HT1080 (cell line): ENCODE results near the gene BCDIN3D. TPM values are rescaled to one million over a fixed set of nuclear protein-coding genes. Genes with fewer than 3 reads are reported as not detected.

Experiments used
- DNase-seq: peaks from one replicate; pipeline ENCODE4 v3.0.0-alpha.2; 2015; ENCODE audit warnings: low read depth
- total RNA-seq: library from RNA; depleted of rRNA; stranded (reverse); fragments of >200 nt; shearing (Covaris generic); gene quantifications from 2 replicates; pipeline ENCODE4 v1.2.3, GENCODE V29; 2014; rRNA removed

Gene BCDIN3D
- total RNA-seq, 1 experiment from 2014 or later, result 3.3 TPM

DNA sequence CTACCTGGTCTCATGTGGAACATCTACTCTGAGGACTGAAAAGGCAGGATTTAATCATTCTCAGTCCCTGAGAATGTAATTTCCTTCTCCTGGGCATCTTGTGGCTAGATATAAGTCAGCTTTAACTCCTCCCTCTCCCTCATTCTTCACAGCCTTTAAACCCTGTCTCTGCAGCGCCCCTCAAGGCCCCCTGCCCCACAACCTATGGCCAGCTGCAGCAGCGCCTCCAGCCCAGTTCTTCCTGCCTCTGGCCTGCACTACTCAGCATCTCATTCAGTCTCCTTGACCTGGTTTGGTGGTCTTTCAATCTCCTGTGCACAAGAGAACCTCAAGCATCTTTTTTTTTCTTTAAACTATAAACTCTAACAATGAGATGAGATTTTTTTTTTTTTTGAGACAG lies 44.0 kb downstream of the BCDIN3D start:
- DNase-seq, result no peak

DNA sequence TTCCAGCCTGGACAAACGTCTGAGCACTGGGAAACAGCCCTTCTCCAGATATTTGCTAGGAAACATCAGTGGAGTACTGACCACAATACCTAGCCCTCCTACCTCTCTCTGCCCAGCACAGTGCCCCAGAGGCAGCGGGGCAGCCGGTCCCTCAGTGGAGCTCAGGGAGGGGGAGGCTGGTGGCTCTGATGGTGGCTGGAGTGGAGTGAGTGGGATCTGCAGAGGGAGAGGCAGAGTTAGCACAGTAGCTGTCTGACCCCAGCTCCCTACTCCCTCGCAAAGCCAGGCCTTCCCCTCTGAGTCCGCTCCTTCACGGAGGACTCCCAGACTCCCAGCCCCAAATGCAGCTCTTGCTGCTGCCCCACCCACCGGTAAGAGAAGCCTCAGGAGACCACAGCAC lies 44.7 kb downstream of the BCDIN3D start:
- DNase-seq, result no peak

DNA sequence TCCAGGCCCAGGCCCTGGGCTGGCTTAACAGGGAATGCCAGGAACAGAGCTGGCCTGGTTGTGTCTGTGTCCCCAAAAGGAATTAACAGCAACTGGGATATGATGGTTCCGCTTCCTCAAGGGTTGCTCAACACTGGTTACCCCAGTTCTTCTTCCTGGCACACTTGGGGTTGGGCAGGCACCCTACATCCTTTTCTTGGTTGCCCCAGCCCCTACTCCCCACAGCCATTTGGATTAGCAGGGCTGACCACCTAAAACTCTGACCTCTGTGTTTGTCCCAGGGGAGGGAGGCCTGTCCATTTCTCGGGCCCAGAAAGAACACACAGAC lies 45.5 kb downstream of the BCDIN3D start:
- no peak for DNase-seq

DNA sequence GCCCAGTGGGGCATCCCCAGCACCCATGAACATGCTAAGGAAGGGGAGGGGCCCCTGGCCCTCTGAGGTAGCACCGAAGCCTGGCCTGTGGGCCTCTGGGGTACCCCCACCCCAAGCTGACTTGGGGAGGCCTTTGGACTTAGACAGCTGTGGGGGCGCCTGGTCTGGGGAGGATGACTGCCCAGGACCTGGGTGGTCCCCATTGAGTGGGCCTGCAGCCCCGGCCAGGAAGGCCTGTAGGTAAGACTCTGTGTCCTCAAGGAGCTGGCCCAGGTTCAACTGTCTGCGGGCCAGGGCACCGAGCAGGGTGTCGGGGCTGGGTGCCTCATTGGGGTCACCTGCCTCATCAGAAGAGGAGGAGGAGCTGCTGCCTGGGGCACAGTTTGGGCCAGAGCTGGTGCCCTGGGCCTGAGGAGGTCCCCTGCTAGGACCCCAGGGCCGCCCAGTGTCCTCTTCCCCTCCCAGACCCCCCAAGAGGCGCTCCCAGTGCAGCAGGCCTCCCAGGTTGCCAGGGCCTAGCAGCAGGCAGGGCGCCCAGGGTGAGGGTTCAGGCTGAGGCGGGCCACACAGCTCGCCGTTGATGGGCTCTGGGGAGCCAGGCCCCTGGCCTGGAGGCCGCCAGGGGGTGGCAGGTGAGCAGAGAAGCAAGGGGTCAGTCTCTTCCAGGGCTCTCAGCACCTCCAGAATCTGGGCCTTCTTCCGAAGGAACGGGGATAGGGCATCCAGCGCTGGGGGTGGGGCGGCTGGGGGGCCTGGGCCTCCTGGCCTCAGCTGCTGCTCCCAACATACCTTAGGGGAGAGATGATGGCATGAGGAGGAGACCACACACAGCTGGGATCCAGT lies 46.1 kb downstream of the BCDIN3D start:
- no peak for DNase-seq

DNA sequence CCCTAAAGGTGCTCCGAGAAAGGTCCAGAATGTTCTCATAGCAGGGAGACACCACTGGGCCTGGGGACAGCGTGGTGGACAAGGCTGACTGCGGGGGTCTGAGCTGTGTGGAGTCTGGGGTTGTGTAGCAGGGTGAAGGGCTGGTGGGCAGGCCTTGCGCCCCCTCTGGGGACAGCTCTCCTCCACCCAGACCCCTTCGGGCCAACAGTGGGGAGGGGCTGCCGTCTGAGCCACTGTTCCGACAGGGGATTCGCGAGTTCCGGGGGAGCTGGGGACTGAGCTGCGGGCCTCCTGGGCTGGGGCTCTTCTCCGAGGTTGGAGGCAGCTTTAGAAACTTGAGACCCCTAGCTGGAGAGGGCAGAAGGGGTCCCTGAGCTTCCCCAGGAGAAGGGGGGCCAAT lies 46.8 kb downstream of the BCDIN3D start:
- DNase-seq, result no peak

DNA sequence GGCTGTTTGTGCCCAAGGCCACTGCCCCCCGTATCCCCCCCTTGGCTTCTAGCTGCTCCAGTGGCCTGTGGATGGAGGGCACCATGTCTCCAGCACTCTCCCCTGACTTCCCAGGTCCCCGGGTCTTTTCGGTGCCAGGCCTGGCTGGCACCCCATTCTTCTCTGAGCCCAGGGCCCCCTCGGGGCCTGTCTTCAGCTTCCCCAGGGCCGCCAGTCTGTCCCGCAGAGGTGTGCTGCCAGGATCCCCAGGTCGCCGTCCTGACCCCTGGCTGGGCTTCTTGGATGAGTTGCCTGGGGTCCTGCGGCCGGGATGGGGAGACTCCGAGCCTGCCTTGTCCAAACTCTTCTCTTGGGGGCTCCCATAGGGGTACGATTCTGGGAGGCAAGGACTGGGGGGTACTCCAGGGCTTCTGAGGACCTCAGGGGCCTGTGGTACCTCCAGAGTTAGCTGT lies 47.2 kb downstream of the BCDIN3D start:
- DNase-seq, result no peak

DNA sequence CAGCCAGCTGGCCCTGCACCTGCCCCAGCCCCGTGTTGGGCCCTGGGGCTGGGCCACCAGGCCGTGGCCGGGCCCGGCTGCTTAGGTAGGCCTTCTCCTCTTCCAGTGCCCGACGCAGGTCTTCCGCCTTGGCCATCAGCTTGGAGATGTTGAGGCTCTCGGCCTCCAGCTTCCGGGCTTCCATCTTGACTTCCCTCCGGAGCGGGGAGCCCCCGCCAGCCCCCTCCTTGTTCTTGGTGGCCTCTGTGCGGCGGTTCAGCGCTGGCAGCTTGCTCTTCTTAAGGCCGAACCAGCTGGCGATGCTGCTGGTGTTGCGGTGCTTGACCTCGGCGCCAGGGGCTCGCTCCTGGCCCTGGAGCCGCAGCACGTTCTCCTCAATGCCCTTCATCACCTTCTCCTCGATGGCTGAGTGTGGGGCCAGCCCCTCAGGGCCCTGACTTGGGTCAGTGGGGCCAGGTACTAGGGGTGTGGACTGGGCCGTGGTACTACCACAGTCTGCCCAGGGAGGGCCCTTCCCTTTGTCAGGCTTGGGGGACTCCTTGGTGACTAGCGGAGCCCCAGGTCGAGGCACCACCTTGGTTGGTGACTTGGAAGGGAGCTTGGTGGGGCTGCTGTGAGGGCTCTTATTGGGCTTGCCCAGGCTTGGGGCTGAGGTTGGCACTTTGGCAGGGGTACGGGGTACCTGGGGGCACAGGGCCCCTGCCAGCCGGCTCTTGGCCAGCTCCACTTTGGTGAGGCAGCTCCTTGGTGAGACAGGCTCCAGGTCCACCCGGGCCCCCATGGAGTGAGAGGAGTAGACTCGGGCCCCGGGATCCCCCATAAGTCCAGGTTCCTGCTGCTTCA lies 47.9 kb downstream of the BCDIN3D start:
- DNase-seq, result no peak

DNA sequence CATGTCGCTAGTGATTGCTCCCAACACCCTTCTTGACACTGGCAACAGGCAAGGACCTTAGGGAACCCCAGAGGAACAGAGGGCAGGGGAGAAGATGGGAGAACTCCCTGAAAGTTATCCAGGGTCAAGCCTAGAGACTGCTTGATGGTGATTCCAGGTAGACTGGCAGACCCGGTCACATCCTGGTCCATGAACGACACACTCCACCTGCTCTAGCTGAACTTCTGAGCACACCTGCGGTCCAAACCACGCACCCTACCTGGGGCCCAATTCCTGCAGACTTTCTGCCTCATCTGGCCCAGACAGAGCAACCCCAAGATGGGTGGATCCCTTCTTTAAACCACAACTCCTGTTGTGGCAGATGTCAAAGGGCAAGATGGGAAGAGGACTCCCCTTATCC lies 48.9 kb downstream of the BCDIN3D start:
- DNase-seq, result no peak

DNA sequence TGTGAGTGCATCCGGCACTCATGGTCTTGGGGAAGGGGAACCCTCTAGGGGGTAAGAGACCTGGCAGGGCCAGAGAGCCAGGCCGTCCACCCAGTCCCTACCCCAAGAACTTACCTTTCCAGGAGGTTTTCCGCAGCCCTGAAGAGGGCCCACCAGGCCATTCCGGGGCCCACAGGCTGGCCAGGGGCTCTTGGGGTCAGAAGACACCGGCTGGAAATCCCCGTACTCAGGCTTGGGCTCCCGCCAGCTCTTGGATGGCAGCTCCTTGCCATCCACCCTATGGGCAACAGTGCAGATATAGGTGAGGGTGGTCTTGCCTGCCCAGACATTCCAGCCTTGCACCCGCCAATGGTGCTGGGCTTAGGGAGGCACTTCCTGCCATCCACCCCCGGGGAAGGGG lies 49.3 kb downstream of the BCDIN3D start:
- DNase-seq, result no peak

DNA sequence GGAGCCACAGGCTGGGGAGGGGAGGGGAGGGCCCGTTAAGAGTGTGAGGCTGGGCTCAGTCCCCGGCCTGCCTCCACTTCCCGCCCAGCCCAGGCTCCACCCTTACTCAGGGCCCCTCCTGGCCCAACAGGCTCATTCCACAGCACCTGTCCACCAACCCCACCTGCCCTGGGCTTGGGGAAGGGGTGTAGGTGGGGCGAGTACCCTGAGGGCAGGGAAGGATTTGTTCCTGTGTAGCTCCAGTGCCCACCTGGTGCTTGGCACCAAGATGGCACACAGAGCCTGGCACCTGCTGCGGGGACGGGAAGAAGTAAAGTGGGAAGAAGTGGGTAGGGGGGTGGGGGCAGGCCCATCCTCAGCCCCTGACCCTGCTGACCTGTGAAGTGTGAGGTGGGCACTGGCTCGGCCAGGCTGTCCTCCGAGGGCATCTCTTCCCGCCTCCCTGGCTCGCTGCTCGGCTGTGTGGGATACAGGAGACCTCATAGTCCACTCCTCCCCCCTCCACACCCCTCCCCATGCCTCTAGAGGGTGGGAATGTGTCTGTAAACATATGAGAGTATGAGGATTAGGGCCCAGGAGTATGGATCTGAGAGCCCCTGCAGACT lies 49.8 kb downstream of the BCDIN3D start:
- no peak for DNase-seq

DNA sequence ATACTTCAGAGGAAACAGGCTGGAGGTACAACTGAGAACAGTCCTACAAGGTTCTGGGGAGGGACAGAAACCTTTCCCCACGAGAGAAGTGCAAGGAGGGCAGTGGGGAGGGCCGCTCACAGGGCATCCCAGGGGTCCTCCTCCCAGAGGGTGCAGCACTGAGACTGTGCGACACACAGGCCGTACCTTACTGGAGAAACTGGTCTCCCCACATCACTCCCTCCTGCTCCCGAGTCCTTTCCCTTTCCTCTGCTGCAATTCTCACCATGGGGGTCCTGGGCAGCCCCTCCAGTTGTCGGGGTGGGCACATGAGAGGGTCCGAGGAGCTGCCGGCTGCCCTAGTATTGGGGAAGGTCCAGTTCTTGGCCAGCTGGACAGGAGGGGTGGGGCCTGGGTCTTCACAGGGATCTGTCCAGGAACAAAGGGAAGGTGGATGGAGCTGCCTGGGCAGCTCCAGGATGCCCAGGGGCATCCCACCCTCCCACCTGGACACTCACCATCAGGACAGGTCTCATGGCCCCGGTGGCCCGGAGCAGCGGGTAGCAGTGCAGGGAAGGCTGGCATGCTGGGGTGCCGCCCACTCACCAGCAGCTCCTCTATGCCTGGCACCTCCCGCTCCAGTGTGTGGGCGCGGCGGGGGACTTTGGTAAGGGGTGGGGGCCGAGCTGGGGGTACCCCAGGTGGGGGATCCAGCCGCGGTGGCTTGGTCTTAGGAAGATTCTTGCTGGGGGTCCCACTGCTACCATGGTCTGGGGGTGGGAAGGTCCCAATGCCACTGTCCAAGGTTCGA lies 50.5 kb downstream of the BCDIN3D start:
- no peak for DNase-seq

DNA sequence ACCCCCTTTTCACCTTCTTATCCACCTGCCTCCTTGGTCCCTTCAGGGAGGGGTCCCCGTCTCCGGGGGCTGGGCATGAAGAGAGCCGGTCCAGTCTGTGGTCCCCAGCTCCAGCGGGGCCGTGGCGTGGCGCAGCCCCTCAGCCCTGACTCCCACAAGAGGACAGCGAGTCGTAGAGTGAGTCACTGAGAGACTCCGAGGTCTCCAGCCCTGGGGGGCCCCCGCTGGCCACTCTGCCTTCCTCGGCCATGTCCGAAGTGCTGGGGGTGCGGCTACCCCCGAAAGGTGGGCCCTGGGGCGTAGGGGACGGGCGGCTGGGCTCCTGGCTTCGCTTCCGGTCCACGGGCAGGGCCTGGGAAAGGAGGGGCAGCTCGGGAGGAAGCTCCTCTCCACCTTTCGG lies 51.2 kb downstream of the BCDIN3D start:
- DNase-seq, result no peak

DNA sequence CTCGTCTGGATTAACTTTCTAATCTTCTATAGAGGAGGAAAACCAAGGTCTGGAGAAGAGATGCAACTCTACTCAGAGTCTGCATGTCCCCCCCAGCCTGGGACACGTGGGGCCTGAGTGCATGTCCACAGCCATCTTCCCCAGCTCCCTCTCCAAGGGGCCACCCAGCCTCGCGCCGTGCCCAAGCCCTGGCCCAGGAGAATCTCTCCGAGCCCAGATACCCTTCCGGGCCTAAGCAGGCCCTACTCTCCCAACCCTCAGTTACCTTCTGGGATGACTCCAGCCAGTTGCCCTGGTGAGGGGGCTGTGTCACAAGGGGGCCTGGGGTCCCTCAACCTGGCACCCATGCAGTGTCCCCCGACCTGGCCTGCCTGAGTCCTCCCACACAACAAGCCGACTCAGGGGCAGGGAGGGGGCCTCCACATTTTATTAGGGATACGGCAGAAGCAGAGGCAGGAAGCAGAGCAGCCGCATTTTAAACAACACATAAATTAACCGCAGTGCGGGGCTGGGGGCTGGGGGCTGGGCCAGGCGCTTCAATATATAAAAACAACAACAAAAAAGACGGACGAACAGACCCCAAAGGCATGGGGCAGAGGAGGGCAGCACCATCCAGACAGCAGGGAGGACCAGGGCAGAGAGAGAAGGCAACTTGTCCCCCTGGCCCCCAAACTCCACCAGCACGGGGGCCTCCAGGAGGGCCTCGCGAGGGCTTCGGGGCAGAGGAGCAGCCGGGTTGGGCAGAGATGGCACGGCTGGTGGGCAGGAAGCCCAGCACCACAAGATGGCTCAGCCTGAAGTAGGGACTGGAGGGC lies 52.0 kb downstream of the BCDIN3D start:
- no peak for DNase-seq

DNA sequence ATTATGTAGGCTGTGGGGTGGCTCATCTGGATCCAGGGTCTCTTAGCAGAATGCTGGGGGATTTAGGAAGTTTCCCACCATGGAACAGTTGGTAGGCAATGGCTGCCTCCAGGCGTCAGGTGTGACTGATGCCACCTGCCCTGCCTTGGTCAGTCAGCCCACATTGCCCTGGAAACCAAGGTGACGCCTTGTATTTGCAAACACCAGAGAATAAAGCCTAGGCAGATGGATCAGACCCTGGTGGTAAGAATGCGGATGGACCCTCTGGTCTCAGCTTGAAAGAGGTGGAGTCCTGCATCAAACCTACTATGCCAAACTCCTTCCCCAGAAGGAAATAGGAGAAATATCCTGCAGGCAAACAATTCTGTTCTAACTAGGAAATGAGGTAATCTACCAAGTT lies 52.9 kb downstream of the BCDIN3D start:
- DNase-seq, result no peak

DNA sequence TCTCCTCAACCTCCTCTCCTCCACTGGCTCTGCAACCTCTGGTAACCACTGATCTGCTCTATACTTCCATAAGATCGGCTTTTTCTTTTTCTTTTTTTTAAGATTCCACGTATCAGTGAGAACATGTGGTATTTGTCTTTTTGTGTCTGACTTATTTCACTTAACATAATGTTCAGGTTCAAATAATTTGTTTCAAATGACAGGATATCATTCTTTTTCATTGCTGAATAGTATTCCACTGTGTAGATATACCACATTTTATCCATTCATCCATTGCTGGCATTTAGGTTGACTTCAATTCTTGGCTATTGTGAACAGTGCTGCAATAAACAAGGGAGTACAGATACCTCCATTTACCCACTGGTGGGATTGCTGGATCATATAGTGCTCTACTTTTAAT lies 55.2 kb downstream of the BCDIN3D start:
- DNase-seq, result no peak

Other genes with a start within 250 kb of the BCDIN3D start
- gene FAM186B, start 237.5 kb downstream of the BCDIN3D start, total RNA-seq, result 0.17 and 0.64 TPM in 2 replicates
- 10.1 and 10.5 TPM in 2 replicates for gene PRPF40B, start 219.5 kb downstream of the BCDIN3D start, total RNA-seq
- gene FMNL3, start 135.7 kb downstream of the BCDIN3D start, total RNA-seq, result 42.3 and 44.5 TPM in 2 replicates
- gene TMBIM6, start 101.5 kb downstream of the BCDIN3D start, total RNA-seq, result 419 and 532 TPM in 2 replicates
- gene NCKAP5L, start 14.7 kb downstream of the BCDIN3D start, total RNA-seq, result 19.6 and 22.2 TPM in 2 replicates
- not detected in 2 replicates for gene FAIM2, start 60.8 kb upstream of the BCDIN3D start, total RNA-seq
- gene AQP2, start 107.6 kb upstream of the BCDIN3D start, total RNA-seq, result not detected in 2 replicates
- not detected in 2 replicates for gene AQP5, start 118.8 kb upstream of the BCDIN3D start, total RNA-seq
- gene AQP6, start 129.8 kb upstream of the BCDIN3D start, total RNA-seq, result not detected in 2 replicates
- gene RACGAP1, start 182.4 kb upstream of the BCDIN3D start, total RNA-seq, result 138 and 155 TPM in 2 replicates
- 6.0 and 9.5 TPM in 2 replicates for gene ASIC1, start 214.5 kb upstream of the BCDIN3D start, total RNA-seq
- 121 and 161 TPM in 2 replicates for gene SMARCD1, start 242.2 kb upstream of the BCDIN3D start, total RNA-seq